Measurements from ENCODE around the gene NELFE.
"Not testable (repeated sequence)": the region's sequence is repeated elsewhere in the genome, so short reads cannot be mapped to it uniquely, and the experiment has no call there.

The NELFE gene

GRCh38 chr6:31919624-31920303 is 39.0 kb downstream of the NELFE start:
- no peak for DNase-seq (ENCODE audit: low read depth, low spot score)

- no peak for DNase-seq (ENCODE audit: low read depth, low spot score)
Measured at GRCh38 chr6:31918069-31918720, 40.6 kb downstream of the NELFE start.

GRCh38 chr6:31915756-31916155 is 43.0 kb downstream of the NELFE start:
- no peak for DNase-seq (ENCODE audit: low read depth, low spot score)

- no peak for DNase-seq (ENCODE audit: low read depth, low spot score)
Measured at GRCh38 chr6:31915351-31915750, 43.4 kb downstream of the NELFE start.

- DNase-seq (ENCODE audit: low read depth, low spot score): no peak
Measured at GRCh38 chr6:31911826-31912585, 46.8 kb downstream of the NELFE start.

- not testable (repeated sequence) for DNase-seq (ENCODE audit: low read depth, low spot score)
Measured at GRCh38 chr6:31909298-31909697, 49.5 kb downstream of the NELFE start.

- no peak for DNase-seq (ENCODE audit: low read depth, low spot score)
Measured at GRCh38 chr6:31908791-31909190, 50.0 kb downstream of the NELFE start.

GRCh38 chr6:31908255-31908654 is 50.5 kb downstream of the NELFE start:
- not testable (repeated sequence) for DNase-seq (ENCODE audit: low read depth, low spot score)

GRCh38 chr6:31907158-31907813 is 51.5 kb downstream of the NELFE start:
- DNase-seq (ENCODE audit: low read depth, low spot score): no peak

- DNase-seq (ENCODE audit: low read depth, low spot score): not testable (repeated sequence)
Measured at GRCh38 chr6:31906727-31907126, 52.0 kb downstream of the NELFE start.

- no peak for DNase-seq (ENCODE audit: low read depth, low spot score)
Measured at GRCh38 chr6:31906122-31906521, 52.6 kb downstream of the NELFE start.

GRCh38 chr6:31905041-31905440 is 53.7 kb downstream of the NELFE start:
- DNase-seq (ENCODE audit: low read depth, low spot score): no peak

GRCh38 chr6:31903957-31904356 is 54.8 kb downstream of the NELFE start:
- no peak for DNase-seq (ENCODE audit: low read depth, low spot score)
